GM10248 (cell line): ENCODE results near the gene NDUFS5.

Experiments used
- CTCF ChIA-PET: fragments of 300-600 bp; sonication (Branson Sonifier 250); formaldehyde crosslinking; extraction: SDS; loops from one replicate; lab custom pipeline; 2021; ENCODE audit warnings: antibody characterized with exemption; lab: Yijun Ruan, JAX
- POLR2A ChIA-PET: fragments of 350-650 bp; sonication (Branson Sonifier 250); formaldehyde crosslinking; extraction: SDS; loops from one replicate; lab custom pipeline; 2020; ENCODE audit warnings: antibody characterized with exemption; lab: Yijun Ruan, JAX
- DNase-seq: peaks from one replicate; pipeline ENCODE4 v3.0.0; 2012; ENCODE audit errors: extremely low spot score
- TF ChIP-seq, protein P1 (sequence below): IDR thresholded peaks from 2 replicates; pipeline ENCODE4 v1.5.1; 2012; ENCODE audit warnings: mild to moderate bottlenecking, low read depth; ENCODE audit errors: extremely low read depth, missing control alignments, control extremely low read depth

NDUFS5 gene

DNA sequence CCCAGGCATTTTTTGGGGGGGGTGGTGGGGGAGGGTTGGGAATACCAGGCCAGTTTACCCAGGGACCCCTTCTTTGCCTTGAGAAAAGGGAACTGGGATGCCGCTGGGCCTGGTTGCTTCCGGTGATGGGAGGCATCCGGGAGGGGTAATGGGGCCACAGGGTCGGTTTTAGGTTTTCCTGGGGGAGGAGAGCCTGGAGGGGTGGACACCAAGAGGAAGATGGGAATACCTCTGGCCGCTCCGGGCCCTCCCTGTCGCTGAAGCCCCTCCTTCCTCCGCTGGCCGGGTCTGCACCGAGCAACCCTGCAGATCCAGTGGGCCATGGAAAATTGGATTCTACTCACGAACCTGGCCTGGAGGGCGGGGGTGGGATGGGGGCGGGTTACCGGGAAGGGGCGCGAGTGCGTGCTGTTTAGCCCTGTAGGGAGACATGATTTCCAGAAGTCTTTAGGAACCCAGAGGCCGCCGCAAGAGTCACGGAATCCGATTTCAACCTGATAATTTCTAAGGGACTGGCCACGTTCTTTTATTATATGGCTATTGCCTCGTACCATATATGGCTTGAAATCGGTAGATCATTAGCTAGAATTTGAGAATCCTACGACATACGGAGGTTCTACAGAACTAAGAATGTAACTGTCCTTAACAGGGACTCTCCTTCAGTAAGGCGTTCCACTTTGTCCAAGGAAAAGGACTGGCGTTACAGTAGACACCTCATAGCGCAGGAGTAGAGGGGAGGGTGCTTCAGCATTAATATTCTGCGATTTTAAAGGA is 34.3 kb upstream of the NDUFS5 start:
- DNase-seq: no peak
- CTCF ChIA-PET: interaction anchor here (1.1 to 1.8 kb wide), 2 partner anchors 9 to 11 kb away, joined by 3 to 6 read pairs; no protein-coding TSS in a partner anchor
- TF ChIP-seq, protein P1, sequence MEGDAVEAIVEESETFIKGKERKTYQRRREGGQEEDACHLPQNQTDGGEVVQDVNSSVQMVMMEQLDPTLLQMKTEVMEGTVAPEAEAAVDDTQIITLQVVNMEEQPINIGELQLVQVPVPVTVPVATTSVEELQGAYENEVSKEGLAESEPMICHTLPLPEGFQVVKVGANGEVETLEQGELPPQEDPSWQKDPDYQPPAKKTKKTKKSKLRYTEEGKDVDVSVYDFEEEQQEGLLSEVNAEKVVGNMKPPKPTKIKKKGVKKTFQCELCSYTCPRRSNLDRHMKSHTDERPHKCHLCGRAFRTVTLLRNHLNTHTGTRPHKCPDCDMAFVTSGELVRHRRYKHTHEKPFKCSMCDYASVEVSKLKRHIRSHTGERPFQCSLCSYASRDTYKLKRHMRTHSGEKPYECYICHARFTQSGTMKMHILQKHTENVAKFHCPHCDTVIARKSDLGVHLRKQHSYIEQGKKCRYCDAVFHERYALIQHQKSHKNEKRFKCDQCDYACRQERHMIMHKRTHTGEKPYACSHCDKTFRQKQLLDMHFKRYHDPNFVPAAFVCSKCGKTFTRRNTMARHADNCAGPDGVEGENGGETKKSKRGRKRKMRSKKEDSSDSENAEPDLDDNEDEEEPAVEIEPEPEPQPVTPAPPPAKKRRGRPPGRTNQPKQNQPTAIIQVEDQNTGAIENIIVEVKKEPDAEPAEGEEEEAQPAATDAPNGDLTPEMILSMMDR: no peak
- POLR2A ChIA-PET: no interaction called here

DNA sequence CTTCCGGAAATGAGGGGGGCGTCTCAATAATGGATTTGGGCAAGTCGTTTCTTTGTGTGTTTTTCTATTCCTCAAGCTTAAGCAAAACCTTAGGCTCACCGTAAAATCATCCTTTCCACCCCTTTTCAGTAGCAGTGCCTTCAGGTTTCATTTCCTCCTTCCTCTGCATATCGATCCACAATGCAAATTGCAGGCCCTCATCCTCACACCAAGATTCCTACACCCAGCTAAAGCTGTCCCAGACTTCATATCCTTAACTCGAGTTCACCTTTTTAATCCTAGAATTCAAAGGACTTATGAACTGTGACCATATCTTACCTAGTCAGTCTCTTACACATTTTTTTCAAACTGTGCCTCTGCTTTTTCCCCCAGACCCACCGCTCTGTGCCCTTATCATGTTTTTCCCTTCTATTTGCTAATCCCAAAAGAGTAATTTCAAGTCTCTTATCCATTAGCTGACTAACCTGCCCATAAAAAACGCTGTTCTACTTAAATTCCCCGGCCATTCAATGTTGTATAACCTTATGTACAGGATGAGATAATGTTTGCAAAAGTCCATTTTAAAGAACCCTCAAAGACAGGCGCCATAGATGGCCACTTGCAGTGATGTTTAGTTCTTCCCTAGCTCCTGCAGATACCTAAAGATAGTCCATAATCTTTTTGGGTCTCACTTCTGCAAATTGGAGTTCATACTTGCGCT is 33.6 kb upstream of the NDUFS5 start:
- CTCF ChIA-PET: interaction anchor here (1.1 to 1.8 kb wide), 2 partner anchors 10 kb away, joined by 3 to 6 read pairs; no protein-coding TSS in a partner anchor
- DNase-seq: peak; percentile 27
- POLR2A ChIA-PET: no interaction called here
- TF ChIP-seq, protein P1: no peak

DNA sequence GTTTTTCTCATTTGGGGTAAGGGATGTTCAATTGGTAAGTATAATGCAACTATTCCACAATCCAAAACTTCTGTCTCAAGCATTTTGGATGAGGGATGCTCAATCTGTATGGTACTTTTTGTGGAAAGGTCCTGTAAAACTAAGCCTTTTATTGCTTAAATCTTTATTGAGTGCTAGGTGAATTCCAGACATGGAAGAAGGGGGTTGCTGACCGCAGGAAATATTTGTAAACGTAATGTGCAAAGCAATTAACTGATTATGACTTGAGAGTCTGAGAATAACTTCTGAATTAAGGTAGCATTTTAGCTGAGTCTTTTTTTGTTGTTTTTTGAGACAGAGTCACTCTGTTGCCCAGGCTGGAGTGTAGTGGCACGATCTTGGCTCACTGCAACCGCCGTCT is 32.0 kb upstream of the NDUFS5 start:
- TF ChIP-seq, protein P1: no peak
- no peak for DNase-seq
- ChIA-PET POLR2A (no interaction called here), CTCF (no interaction called here)

DNA sequence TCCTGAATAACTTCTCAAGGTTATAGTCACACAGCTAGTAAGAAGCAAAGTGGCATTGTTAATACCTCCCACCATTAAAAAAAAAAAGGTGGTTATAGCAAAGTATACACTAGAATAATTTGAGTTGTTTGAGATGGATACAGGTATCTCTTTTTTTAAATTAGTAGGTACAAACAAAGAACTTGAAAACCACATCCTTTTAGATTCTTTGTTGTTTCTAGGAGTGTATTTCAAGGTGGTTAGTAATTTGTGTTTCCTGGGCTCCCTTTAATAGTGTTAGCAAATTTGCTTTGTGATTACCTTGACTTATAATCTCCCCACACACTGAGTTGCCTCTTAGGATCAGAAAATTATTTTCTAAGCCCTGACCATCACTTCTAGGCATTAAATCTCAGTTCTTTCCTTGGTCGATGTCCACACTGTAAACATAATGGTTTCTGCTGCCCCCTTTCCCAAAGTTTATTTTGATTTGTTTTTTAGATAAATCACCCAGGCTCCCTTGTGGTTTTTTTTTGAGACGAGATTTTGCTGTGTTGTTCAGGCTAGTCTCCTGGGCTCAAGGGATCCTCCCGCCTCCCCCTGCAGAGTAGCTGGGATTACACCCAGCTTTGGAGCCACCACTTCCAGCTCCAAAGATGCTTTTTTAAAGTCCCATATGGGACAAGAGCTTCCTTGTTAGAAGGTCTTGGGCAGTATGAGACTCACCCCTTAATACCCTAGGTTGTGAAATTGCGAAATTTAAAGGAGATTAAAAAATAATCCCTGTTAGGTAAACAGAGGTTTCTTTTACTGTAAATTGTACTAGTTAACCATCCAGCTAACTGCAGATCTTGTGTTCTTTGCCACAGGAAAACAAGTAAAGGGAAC is 28.9 kb upstream of the NDUFS5 start:
- DNase-seq: no peak
- POLR2A ChIA-PET: no interaction called here
- CTCF ChIA-PET: interaction anchor here (0.9 kb wide), 1 partner anchor 19 kb away, joined by 3 read pairs; no protein-coding TSS in a partner anchor
- TF ChIP-seq, protein P1: no peak

DNA sequence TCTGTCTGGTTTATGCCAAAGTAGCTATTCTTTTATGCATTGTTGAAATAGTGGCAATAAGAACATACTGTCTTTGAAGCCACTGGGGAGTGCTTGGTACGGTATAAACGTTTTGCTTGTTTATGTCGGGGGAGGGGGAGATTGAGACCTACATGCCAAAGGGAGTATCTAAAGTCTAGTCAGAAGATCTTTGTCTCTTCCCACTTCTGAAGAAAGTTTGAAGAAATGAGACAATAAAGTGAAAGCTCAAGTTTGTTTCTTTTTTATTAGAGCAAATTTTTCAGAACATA is 28.3 kb upstream of the NDUFS5 start:
- TF ChIP-seq, protein P1: no peak
- DNase-seq: no peak
- ChIA-PET CTCF (interaction anchor here (0.9 kb wide), 1 partner anchor 18 kb away, joined by 3 read pairs; no protein-coding TSS in a partner anchor), POLR2A (no interaction called here)
